Stimulated activated CD4-positive, alpha-beta T cell treated with anti-CD3 and anti-CD28 coated beads, Interleukin-1b, Interleukin-23, amount 100 ng/mL, for 24 hours (primary cell): Measurements from ENCODE around the gene KCNG2.

Experiments used
- DNase-seq, 4 experiments: peaks; one replicate each; pipeline ENCODE4 v3.0.0-alpha.2; 2020; ENCODE audit warnings: low read depth in 4 of 4, low spot score in 1 of 4

KCNG2 gene

GRCh38 chr18:79904357-79905147, 106.8 kb downstream of the KCNG2 start:
- DNase-seq, result no peak

GRCh38 chr18:79905389-79905911, 107.7 kb downstream of the KCNG2 start:
- no peak for DNase-seq

GRCh38 chr18:79905993-79906392, 108.3 kb downstream of the KCNG2 start:
- DNase-seq, result no peak

- DNase-seq, result no peak
Measured at GRCh38 chr18:79906706-79907105, 109.0 kb downstream of the KCNG2 start.

- no peak for DNase-seq
Measured at GRCh38 chr18:79910563-79911343, 113.0 kb downstream of the KCNG2 start.

- no peak for DNase-seq
Measured at GRCh38 chr18:79911344-79912270, 113.9 kb downstream of the KCNG2 start.

- DNase-seq, result no peak
Measured at GRCh38 chr18:79912409-79912991, 114.8 kb downstream of the KCNG2 start.

- no peak for DNase-seq
Measured at GRCh38 chr18:79912994-79913831, 115.5 kb downstream of the KCNG2 start.

GRCh38 chr18:79914614-79915160, 116.9 kb downstream of the KCNG2 start:
- DNase-seq, result no peak

GRCh38 chr18:79915161-79916127, 117.7 kb downstream of the KCNG2 start:
- DNase-seq, result no peak

- no peak for DNase-seq
Measured at GRCh38 chr18:79916128-79916494, 118.4 kb downstream of the KCNG2 start.

GRCh38 chr18:79916546-79917168, 118.9 kb downstream of the KCNG2 start:
- DNase-seq, result no peak

- no peak for DNase-seq
Measured at GRCh38 chr18:79917169-79917852, 119.6 kb downstream of the KCNG2 start.

- no peak for DNase-seq
Measured at GRCh38 chr18:79917853-79918614, 120.3 kb downstream of the KCNG2 start.

GRCh38 chr18:79918615-79919011, 120.9 kb downstream of the KCNG2 start:
- DNase-seq, result no peak

GRCh38 chr18:79919089-79919488, 121.4 kb downstream of the KCNG2 start:
- DNase-seq, result no peak
